ENCODE results near the gene RBM24.

DNA sequence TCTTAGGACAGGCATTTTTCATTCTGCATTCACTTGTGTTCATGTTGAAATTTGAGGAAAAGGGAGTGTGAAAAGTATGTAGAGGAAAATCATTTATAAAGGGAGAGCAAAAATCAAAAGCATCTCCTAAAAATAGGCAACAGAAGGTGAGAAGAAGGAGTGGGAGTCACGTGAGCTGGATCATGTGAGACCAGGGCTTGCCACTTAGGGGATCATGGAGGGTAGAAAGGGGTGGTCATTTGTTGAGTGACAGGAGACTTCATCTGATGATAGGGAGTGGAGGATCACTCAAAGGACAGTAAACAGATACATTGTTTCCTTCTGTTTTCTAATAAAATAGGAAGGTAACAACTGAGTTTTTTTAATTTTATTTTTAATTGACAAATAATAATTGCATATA, 17.1 kb downstream of the RBM24 start:
- no peak for TF ChIP-seq EZH2phosphoT487 (IDR thresholded peaks at IDR 0.05; ENCODE audit: low read depth)
- TF ChIP-seq, protein P1, sequence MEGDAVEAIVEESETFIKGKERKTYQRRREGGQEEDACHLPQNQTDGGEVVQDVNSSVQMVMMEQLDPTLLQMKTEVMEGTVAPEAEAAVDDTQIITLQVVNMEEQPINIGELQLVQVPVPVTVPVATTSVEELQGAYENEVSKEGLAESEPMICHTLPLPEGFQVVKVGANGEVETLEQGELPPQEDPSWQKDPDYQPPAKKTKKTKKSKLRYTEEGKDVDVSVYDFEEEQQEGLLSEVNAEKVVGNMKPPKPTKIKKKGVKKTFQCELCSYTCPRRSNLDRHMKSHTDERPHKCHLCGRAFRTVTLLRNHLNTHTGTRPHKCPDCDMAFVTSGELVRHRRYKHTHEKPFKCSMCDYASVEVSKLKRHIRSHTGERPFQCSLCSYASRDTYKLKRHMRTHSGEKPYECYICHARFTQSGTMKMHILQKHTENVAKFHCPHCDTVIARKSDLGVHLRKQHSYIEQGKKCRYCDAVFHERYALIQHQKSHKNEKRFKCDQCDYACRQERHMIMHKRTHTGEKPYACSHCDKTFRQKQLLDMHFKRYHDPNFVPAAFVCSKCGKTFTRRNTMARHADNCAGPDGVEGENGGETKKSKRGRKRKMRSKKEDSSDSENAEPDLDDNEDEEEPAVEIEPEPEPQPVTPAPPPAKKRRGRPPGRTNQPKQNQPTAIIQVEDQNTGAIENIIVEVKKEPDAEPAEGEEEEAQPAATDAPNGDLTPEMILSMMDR (IDR thresholded peaks at IDR 0.05; ENCODE audit: low read depth, low read length), result no peak
